ENCODE results near the gene GPC6. TPM values are rescaled to one million over a fixed set of nuclear protein-coding genes. Genes with fewer than 3 reads are reported as not detected.
"Not testable (repeated sequence)": the region's sequence is repeated elsewhere in the genome, so short reads cannot be mapped to it uniquely, and the experiment has no call there.

GPC6 gene
- total RNA-seq, 3 donors from 2014 or later (not counting 1 experiment from before 2014, with no cell fraction given), result not detected

DNA sequence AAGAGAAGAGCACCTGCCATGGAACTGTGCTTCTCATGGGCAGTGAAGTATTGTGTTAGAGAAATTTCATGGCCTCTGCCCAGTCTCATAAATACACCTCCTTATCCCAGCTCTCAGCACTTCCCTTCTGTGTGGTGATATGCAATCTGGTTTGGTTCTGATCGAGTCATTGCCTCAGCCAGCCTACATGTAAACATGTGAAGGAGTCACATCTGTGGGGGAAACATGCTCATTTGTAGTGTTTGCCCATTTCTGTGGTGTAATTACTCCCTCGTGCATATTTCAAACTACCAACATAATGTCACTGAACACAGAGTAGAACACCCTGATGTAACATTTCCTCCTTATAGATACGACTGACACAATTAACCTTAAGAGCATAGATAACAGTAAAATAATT is 1069.9 kb downstream of the GPC6 start:
- intact Hi-C loops (cut with micrococcal nuclease), result no loop called here
- Mint-ChIP-seq H3K4me3 (no peak overlapping the region), H3K4me1 (no peaks in the 10 kb centered on the region), H3K27me3 (ENCODE audit: low read depth in 2 of 2) (no peaks in the 10 kb centered on the region), H3K9me3 (no peaks in the 10 kb centered on the region), H3K36me3 (no peaks in the 10 kb centered on the region), H3K27ac (no peak overlapping the region)
- no peak for ATAC-seq
- H3K4me1 ChIP-seq (ENCODE audit: control insufficient read depth, insufficient read depth, low read length), result no peaks in the 10 kb centered on the region
- no peaks in the 10 kb centered on the region for H3K9me3 ChIP-seq (ENCODE audit: control insufficient read depth, insufficient read depth, low read length)
- H3K27ac ChIP-seq (ENCODE audit: low read length), result no peak overlapping the region
- no peak for DNase-seq
- TF ChIP-seq, protein P1, sequence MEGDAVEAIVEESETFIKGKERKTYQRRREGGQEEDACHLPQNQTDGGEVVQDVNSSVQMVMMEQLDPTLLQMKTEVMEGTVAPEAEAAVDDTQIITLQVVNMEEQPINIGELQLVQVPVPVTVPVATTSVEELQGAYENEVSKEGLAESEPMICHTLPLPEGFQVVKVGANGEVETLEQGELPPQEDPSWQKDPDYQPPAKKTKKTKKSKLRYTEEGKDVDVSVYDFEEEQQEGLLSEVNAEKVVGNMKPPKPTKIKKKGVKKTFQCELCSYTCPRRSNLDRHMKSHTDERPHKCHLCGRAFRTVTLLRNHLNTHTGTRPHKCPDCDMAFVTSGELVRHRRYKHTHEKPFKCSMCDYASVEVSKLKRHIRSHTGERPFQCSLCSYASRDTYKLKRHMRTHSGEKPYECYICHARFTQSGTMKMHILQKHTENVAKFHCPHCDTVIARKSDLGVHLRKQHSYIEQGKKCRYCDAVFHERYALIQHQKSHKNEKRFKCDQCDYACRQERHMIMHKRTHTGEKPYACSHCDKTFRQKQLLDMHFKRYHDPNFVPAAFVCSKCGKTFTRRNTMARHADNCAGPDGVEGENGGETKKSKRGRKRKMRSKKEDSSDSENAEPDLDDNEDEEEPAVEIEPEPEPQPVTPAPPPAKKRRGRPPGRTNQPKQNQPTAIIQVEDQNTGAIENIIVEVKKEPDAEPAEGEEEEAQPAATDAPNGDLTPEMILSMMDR (IDR thresholded peaks at IDR 0.05), result no peak
- H3K4me3 ChIP-seq (ENCODE audit: low read length), result no peak overlapping the region
- WGBS (ENCODE audit: insufficient coverage), result no CpG with 5 or more reads among the region's 3 CpGs
- no peaks in the 10 kb centered on the region for H3K36me3 ChIP-seq (ENCODE audit: control insufficient read depth, insufficient read depth, low read length)
- no peaks in the 10 kb centered on the region for H3K27me3 ChIP-seq (ENCODE audit: control insufficient read depth, insufficient read depth, low read length)

DNA sequence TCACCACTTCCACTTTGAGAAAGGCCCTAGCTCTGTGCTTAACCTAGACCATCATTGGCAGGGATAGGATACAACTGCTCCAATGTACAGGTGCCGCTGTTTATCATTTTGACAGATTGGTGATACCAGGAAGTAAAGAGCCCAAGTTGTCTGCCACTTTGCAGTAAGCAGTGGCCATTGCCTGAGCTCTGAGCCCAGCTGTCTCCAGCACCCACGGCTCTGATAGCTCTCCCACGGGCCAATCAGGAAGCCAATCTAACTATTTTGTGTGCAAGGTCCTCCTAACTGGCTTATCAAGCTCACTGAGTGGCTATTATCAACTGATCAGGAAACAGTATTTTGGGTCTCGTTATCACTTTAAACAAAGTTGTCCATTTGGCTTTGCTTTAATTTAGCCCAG is 1071.7 kb downstream of the GPC6 start:
- intact Hi-C loops (cut with micrococcal nuclease), result no loop called here
- Mint-ChIP-seq H3K4me3 (no peak overlapping the region), H3K27ac (no peak overlapping the region)

DNA sequence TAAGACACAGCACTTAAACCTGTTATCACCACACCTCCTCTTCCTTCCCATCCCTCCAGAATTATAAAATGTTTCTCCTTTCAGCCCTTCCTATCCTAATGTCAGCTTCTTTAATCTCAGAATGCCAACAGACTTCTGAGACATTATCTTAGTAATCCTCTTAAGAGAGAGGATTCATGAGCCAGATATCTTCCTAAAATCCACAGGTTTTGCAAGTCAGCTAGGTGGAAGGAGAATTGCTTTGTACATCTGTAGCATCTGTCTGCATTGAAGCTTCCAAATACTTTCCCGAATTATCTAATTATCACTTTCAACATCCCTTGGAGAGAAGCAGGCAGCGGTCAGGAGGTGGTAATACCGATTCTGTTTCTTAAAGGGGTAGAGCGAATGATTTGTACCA is 1073.8 kb downstream of the GPC6 start:
- H3K36me3 ChIP-seq (ENCODE audit: control insufficient read depth, insufficient read depth, low read length), result no peaks in the 10 kb centered on the region
- ATAC-seq, result no peak
- H3K4me1 ChIP-seq (ENCODE audit: control insufficient read depth, insufficient read depth, low read length), result no peaks in the 10 kb centered on the region
- intact Hi-C loops (cut with micrococcal nuclease), result no loop called here
- 100% methylated on average over 3 of the region's 4 CpGs for WGBS (ENCODE audit: insufficient coverage)
- Mint-ChIP-seq H3K4me1 (no peaks in the 10 kb centered on the region), H3K27ac (no peak overlapping the region), H3K36me3 (no peaks in the 10 kb centered on the region), H3K9me3 (no peaks in the 10 kb centered on the region), H3K4me3 (no peak overlapping the region), H3K27me3 (ENCODE audit: low read depth in 2 of 2) (no peaks in the 10 kb centered on the region)
- TF ChIP-seq, protein P1 (IDR thresholded peaks at IDR 0.05), result no peak
- no peaks in the 10 kb centered on the region for H3K9me3 ChIP-seq (ENCODE audit: control insufficient read depth, insufficient read depth, low read length)
- DNase-seq, result no peak
- no peak overlapping the region for H3K27ac ChIP-seq (ENCODE audit: low read length)
- no peak overlapping the region for H3K4me3 ChIP-seq (ENCODE audit: low read length)
- no peaks in the 10 kb centered on the region for H3K27me3 ChIP-seq (ENCODE audit: control insufficient read depth, insufficient read depth, low read length)

More for the DNA sequence above, 1071.7 kb downstream of the GPC6 start:
- no peaks in the 10 kb centered on the region for H3K27me3 Mint-ChIP-seq (ENCODE audit: low read depth in 2 of 2)
- WGBS (ENCODE audit: insufficient coverage), result 72% methylated on average over 4 of the region's 4 CpGs
- no peak overlapping the region for H3K4me3 ChIP-seq (ENCODE audit: low read length)
- no peak for ATAC-seq
- H3K9me3 Mint-ChIP-seq, result no peaks in the 10 kb centered on the region
- H3K27me3 ChIP-seq (ENCODE audit: control insufficient read depth, insufficient read depth, low read length), result no peaks in the 10 kb centered on the region
- no peaks in the 10 kb centered on the region for H3K4me1 ChIP-seq (ENCODE audit: control insufficient read depth, insufficient read depth, low read length)
- no peaks in the 10 kb centered on the region for H3K9me3 ChIP-seq (ENCODE audit: control insufficient read depth, insufficient read depth, low read length)
- no peaks in the 10 kb centered on the region for H3K4me1 Mint-ChIP-seq
- H3K27ac ChIP-seq (ENCODE audit: low read length), result no peak overlapping the region
- TF ChIP-seq, protein P1 (IDR thresholded peaks at IDR 0.05), result no peak
- H3K36me3 ChIP-seq (ENCODE audit: control insufficient read depth, insufficient read depth, low read length), result no peaks in the 10 kb centered on the region
- no peak for DNase-seq
- H3K36me3 Mint-ChIP-seq, result no peaks in the 10 kb centered on the region

DNA sequence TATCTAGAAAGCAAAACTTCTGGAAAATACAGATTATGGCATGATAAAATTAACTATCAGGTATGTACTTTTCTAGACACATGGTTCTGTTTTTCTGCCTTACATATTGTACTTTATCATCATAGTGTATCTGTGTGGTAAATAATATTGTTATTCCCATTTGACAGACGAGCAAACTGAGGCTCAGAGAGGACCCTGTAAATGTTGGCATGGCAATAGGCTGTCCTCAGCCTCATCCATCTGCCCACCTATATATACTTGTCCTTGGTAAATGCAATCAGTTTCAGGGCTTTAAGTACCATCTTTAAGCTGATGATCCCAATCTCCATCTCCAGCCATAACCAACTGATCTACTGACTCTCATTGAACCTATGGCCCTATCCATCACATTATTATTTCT is 1074.9 kb downstream of the GPC6 start:
- ATAC-seq (no peak), DNase-seq (no peak)
- Histone ChIP-seq H3K36me3 (ENCODE audit: control insufficient read depth, insufficient read depth, low read length) (no peaks in the 10 kb centered on the region), H3K4me1 (ENCODE audit: control insufficient read depth, insufficient read depth, low read length) (no peaks in the 10 kb centered on the region), H3K27ac (ENCODE audit: low read length) (no peak overlapping the region), H3K27me3 (ENCODE audit: control insufficient read depth, insufficient read depth, low read length) (no peaks in the 10 kb centered on the region), H3K4me3 (ENCODE audit: low read length) (no peak overlapping the region), H3K9me3 (ENCODE audit: control insufficient read depth, insufficient read depth, low read length) (no peaks in the 10 kb centered on the region)
- H3K4me3 Mint-ChIP-seq, result no peak overlapping the region
- no peak overlapping the region for H3K27ac Mint-ChIP-seq
- 88% methylated on average over 1 of the region's 1 CpG for WGBS (ENCODE audit: insufficient coverage)
- H3K27me3 Mint-ChIP-seq (ENCODE audit: low read depth in 2 of 2), result no peaks in the 10 kb centered on the region
- H3K9me3 Mint-ChIP-seq, result no peaks in the 10 kb centered on the region
- no peaks in the 10 kb centered on the region for H3K4me1 Mint-ChIP-seq
- no peaks in the 10 kb centered on the region for H3K36me3 Mint-ChIP-seq
- TF ChIP-seq, protein P1 (IDR thresholded peaks at IDR 0.05), result no peak
- intact Hi-C loops (cut with micrococcal nuclease), result no loop called here

DNA sequence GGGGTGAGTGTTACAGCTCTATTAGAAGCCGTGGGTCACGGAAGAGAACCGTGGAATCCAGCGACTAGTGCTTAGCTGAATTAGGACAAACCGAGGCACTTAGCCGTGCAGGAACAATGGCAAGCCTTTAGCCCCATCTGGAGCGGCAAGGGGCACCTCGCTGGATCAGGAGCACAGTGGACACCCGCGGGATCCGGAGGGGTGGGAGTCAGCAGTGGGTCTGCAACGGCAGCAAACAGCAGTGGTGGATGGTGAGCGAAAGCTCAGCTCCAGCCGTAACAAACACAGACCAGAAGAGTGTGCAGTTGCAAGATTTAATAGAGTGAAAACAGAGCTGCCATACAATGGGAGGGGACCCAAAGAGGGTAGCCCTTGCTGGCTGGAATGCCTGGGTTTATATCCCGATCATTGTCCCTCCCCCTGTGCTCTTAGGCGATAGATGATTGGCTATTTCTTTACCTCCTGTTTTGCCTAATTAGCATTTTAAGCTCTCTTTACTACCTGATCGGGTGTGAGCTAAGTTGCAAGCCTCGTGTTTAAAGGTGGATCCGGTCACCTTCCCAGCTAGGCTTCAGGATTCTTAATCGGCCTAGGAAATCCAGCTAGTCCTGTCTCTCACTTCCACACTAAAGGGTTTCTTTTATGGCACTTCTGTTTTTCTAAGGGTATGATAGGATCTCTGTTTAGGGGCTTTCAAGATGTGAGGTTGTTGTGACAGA is 1076.4 kb downstream of the GPC6 start:
- H3K27ac Mint-ChIP-seq, H3K4me1 Mint-ChIP-seq: not testable (repeated sequence)
- WGBS (ENCODE audit: insufficient coverage), result 97% methylated on average over 19 of the region's 20 CpGs

More for the DNA sequence above, 1076.4 kb downstream of the GPC6 start:
- H3K4me3 ChIP-seq (ENCODE audit: low read length); H3K4me3 Mint-ChIP-seq; DNase-seq; H3K4me1 ChIP-seq (ENCODE audit: control insufficient read depth, insufficient read depth, low read length); H3K27ac ChIP-seq (ENCODE audit: low read length); intact Hi-C loops (cut with micrococcal nuclease); H3K9me3 Mint-ChIP-seq; H3K27me3 Mint-ChIP-seq (ENCODE audit: low read depth in 2 of 2); H3K36me3 Mint-ChIP-seq; H3K36me3 ChIP-seq (ENCODE audit: control insufficient read depth, insufficient read depth, low read length); H3K9me3 ChIP-seq (ENCODE audit: control insufficient read depth, insufficient read depth, low read length); ATAC-seq; H3K27me3 ChIP-seq (ENCODE audit: control insufficient read depth, insufficient read depth, low read length): not testable (repeated sequence)

Data from natural killer cell (primary cell).